ENCODE data around the gene GPC3.

The GPC3 gene

GRCh38 chrX:133935076-133935475, 50.3 kb downstream of the GPC3 start:
- TF ChIP-seq, protein P1, sequence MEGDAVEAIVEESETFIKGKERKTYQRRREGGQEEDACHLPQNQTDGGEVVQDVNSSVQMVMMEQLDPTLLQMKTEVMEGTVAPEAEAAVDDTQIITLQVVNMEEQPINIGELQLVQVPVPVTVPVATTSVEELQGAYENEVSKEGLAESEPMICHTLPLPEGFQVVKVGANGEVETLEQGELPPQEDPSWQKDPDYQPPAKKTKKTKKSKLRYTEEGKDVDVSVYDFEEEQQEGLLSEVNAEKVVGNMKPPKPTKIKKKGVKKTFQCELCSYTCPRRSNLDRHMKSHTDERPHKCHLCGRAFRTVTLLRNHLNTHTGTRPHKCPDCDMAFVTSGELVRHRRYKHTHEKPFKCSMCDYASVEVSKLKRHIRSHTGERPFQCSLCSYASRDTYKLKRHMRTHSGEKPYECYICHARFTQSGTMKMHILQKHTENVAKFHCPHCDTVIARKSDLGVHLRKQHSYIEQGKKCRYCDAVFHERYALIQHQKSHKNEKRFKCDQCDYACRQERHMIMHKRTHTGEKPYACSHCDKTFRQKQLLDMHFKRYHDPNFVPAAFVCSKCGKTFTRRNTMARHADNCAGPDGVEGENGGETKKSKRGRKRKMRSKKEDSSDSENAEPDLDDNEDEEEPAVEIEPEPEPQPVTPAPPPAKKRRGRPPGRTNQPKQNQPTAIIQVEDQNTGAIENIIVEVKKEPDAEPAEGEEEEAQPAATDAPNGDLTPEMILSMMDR (conservative IDR thresholded peaks at IDR 0.05; ENCODE audit: control insufficient read depth, insufficient read depth, low read depth, low read length): no peak
- no peak overlapping the region for H3K4me3 ChIP-seq (ENCODE audit: control insufficient read depth, low read depth, low read length)
- no peak for DNase-seq (ENCODE audit: low read depth)

- TF ChIP-seq, protein P1 (conservative IDR thresholded peaks at IDR 0.05; ENCODE audit: control insufficient read depth, insufficient read depth, low read depth, low read length): no peak
- DNase-seq (ENCODE audit: low read depth): no peak
Measured at GRCh38 chrX:133933316-133933715, 52.1 kb downstream of the GPC3 start.

GRCh38 chrX:133929836-133930464, 55.4 kb downstream of the GPC3 start:
- no peak overlapping the region for H3K4me3 ChIP-seq (ENCODE audit: control insufficient read depth, low read depth, low read length)
- TF ChIP-seq, protein P1 (conservative IDR thresholded peaks at IDR 0.05; ENCODE audit: control insufficient read depth, insufficient read depth, low read depth, low read length): no peak
- no peak for DNase-seq (ENCODE audit: low read depth)

More at GRCh38 chrX:133933316-133933715, 52.1 kb downstream of the GPC3 start:
- no peak overlapping the region for H3K4me3 ChIP-seq (ENCODE audit: control insufficient read depth, low read depth, low read length)

- no peak overlapping the region for H3K4me3 ChIP-seq (ENCODE audit: control insufficient read depth, low read depth, low read length)
- no peak for DNase-seq (ENCODE audit: low read depth)
- TF ChIP-seq, protein P1 (conservative IDR thresholded peaks at IDR 0.05; ENCODE audit: control insufficient read depth, insufficient read depth, low read depth, low read length): no peak
Measured at GRCh38 chrX:133928365-133928764, 57.0 kb downstream of the GPC3 start.

- DNase-seq (ENCODE audit: low read depth): no peak
- H3K4me3 ChIP-seq (ENCODE audit: control insufficient read depth, low read depth, low read length): no peak overlapping the region
- TF ChIP-seq, protein P1 (conservative IDR thresholded peaks at IDR 0.05; ENCODE audit: control insufficient read depth, insufficient read depth, low read depth, low read length): no peak
Measured at GRCh38 chrX:133926809-133927208, 58.6 kb downstream of the GPC3 start.

GRCh38 chrX:133926099-133926498, 59.3 kb downstream of the GPC3 start:
- no peak for DNase-seq (ENCODE audit: low read depth)
- TF ChIP-seq, protein P1 (conservative IDR thresholded peaks at IDR 0.05; ENCODE audit: control insufficient read depth, insufficient read depth, low read depth, low read length): no peak
- H3K4me3 ChIP-seq (ENCODE audit: control insufficient read depth, low read depth, low read length): no peak overlapping the region

GRCh38 chrX:133924548-133924947, 60.8 kb downstream of the GPC3 start:
- H3K4me3 ChIP-seq (ENCODE audit: control insufficient read depth, low read depth, low read length): no peak overlapping the region
- TF ChIP-seq, protein P1 (conservative IDR thresholded peaks at IDR 0.05; ENCODE audit: control insufficient read depth, insufficient read depth, low read depth, low read length): no peak
- no peak for DNase-seq (ENCODE audit: low read depth)
